ENCODE results near the gene LAMB1. TPM values are rescaled to one million over a fixed set of nuclear protein-coding genes. Genes with fewer than 3 reads are reported as not detected.

LAMB1 gene
- total RNA-seq, 1 experiment from 2014 or later, result 101 TPM

- no peak for TF ChIP-seq PRDM15 (CRISPR knock-in tag; IDR thresholded peaks at IDR 0.05)
These were observed 41.6 kb downstream of the LAMB1 start (continued) for GRCh38 chr7:107961405-107961804.

- POLR2A ChIA-PET, result no interaction called here
- CTCF ChIA-PET, result interaction anchor here (2.1 kb wide), 1 partner anchor 154 kb away, joined by 5 read pairs; no protein-coding TSS in a partner anchor
- DNase-seq (ENCODE audit: low spot score) (no peak), ATAC-seq (no peak)
- H3K9me3 Mint-ChIP-seq, result no peaks in the 10 kb centered on the region
- TF ChIP-seq PREB (CRISPR knock-in tag; IDR thresholded peaks at IDR 0.05; ENCODE audit: borderline replicate concordance), result no peak
- no peak for TF ChIP-seq ZNF423 (CRISPR knock-in tag; IDR thresholded peaks at IDR 0.05)
- TF ChIP-seq NFE2L1 (CRISPR knock-in tag; IDR thresholded peaks at IDR 0.05), result no peak
- no peak for TF ChIP-seq JUN (CRISPR knock-in tag; IDR thresholded peaks at IDR 0.05)
- no peak for TF ChIP-seq ZNF532 (CRISPR knock-in tag; IDR thresholded peaks at IDR 0.05; ENCODE audit: borderline replicate concordance)
- TF ChIP-seq ATF2 (CRISPR knock-in tag; IDR thresholded peaks at IDR 0.05; ENCODE audit: borderline replicate concordance, low read depth), result no peak
- TF ChIP-seq OVOL2 (CRISPR knock-in tag; IDR thresholded peaks at IDR 0.05; ENCODE audit: borderline replicate concordance), result no peak
- no peak for TF ChIP-seq MAX (CRISPR knock-in tag; IDR thresholded peaks at IDR 0.05)
- TF ChIP-seq GABPB1 (CRISPR knock-in tag; IDR thresholded peaks at IDR 0.05), result no peak
- no peak for TF ChIP-seq TCF7 (CRISPR knock-in tag; IDR thresholded peaks at IDR 0.05; ENCODE audit: low read depth)
- TF ChIP-seq USF1 (CRISPR knock-in tag; IDR thresholded peaks at IDR 0.05), result no peak
- no peak for TF ChIP-seq ERG (CRISPR knock-in tag; IDR thresholded peaks at IDR 0.05)
- TF ChIP-seq ZNF219 (CRISPR knock-in tag; IDR thresholded peaks at IDR 0.05; ENCODE audit: borderline replicate concordance), result no peak
- TF ChIP-seq NFYB (CRISPR knock-in tag; conservative IDR thresholded peaks at IDR 0.05; ENCODE audit: low read depth), result no peak
- TF ChIP-seq NR3C1 (CRISPR knock-in tag; conservative IDR thresholded peaks at IDR 0.05; ENCODE audit: low read depth), result no peak
- TF ChIP-seq E2F4 (CRISPR knock-in tag; IDR thresholded peaks at IDR 0.05; ENCODE audit: borderline replicate concordance, low read depth), result no peak
- no peak for TF ChIP-seq CREB1 (CRISPR knock-in tag; IDR thresholded peaks at IDR 0.05)
- TF ChIP-seq ZNF512 (CRISPR knock-in tag; IDR thresholded peaks at IDR 0.05; ENCODE audit: borderline replicate concordance), result no peak
- H3K27ac Mint-ChIP-seq, result no peak overlapping the region; the same call in 1 of the 2 replicates
- peaks cover 20% of the 10 kb centered on the region for H3K4me1 Mint-ChIP-seq
- no peaks in the 10 kb centered on the region for H3K27me3 Mint-ChIP-seq (ENCODE audit: low read depth)
- H3K36me3 Mint-ChIP-seq, result peaks cover 73% of the 10 kb centered on the region
- no peak overlapping the region for H3K4me3 Mint-ChIP-seq
These were observed 42.7 kb downstream of the LAMB1 start for GRCh38 chr7:107960272-107960671.
